Activated T-cell treated with anti-CD3 and anti-CD28 coated beads for 48 hours (primary cell): ENCODE measurements around the gene REXO5.

Experiments used
- DNase-seq: peaks from one replicate; pipeline ENCODE4 v3.0.0-alpha.2; 2020; ENCODE audit warnings: low read depth

REXO5 gene

GRCh38 chr16:20871941-20872815, 65.9 kb downstream of the REXO5 start:
- no peak for DNase-seq

GRCh38 chr16:20873331-20873730, 67.0 kb downstream of the REXO5 start:
- DNase-seq, result no peak

- DNase-seq, result no peak
Observed at GRCh38 chr16:20874088-20874581, 67.8 kb downstream of the REXO5 start.

GRCh38 chr16:20875355-20875650, 69.0 kb downstream of the REXO5 start:
- no peak for DNase-seq

GRCh38 chr16:20878682-20879147, 72.4 kb downstream of the REXO5 start:
- no peak for DNase-seq

- no peak for DNase-seq
Observed at GRCh38 chr16:20879175-20880040, 73.1 kb downstream of the REXO5 start.

GRCh38 chr16:20880867-20881502, 74.7 kb downstream of the REXO5 start:
- no peak for DNase-seq

- no peak for DNase-seq
Observed at GRCh38 chr16:20881503-20881878, 75.2 kb downstream of the REXO5 start.

GRCh38 chr16:20883554-20884239, 77.4 kb downstream of the REXO5 start:
- no peak for DNase-seq

- DNase-seq, result no peak
Observed at GRCh38 chr16:20884240-20884556, 77.9 kb downstream of the REXO5 start.

- no peak for DNase-seq
Observed at GRCh38 chr16:20886320-20886719, 80.0 kb downstream of the REXO5 start.

GRCh38 chr16:20887207-20887606, 80.9 kb downstream of the REXO5 start:
- DNase-seq, result no peak

- no peak for DNase-seq
Observed at GRCh38 chr16:20889625-20890275, 83.4 kb downstream of the REXO5 start.

- no peak for DNase-seq
Observed at GRCh38 chr16:20894388-20894787, 88.1 kb downstream of the REXO5 start.

GRCh38 chr16:20897253-20897897, 91.0 kb downstream of the REXO5 start:
- DNase-seq, result no peak

- DNase-seq, result no peak
Observed at GRCh38 chr16:20897922-20898321, 91.6 kb downstream of the REXO5 start.

- no peak for DNase-seq
Observed at GRCh38 chr16:20899071-20899470, 92.7 kb downstream of the REXO5 start.
